K562 (cell line): ENCODE measurements around the gene SGSM2. TPM values are rescaled to one million over a fixed set of nuclear protein-coding genes. Genes with fewer than 3 reads are reported as not detected.

Source experiments
- CCNT2 ChIP-seq: IDR thresholded peaks from 2 replicates; pipeline ENCODE4 v1.6.1; 2011; ENCODE audit warnings: borderline replicate concordance, low read depth, mild to moderate bottlenecking, moderate library complexity, mixed read lengths, low read length; ENCODE audit not compliant: insufficient read length; ENCODE audit errors: extremely low read depth
- FOS ChIP-seq: IDR thresholded peaks from 3 replicates; pipeline ENCODE4 v1.6.1; 2011; ENCODE audit not compliant: insufficient read length; ENCODE audit errors: extremely low read depth
- HDGF ChIP-seq: fragments of 450-650 bp; IDR thresholded peaks from 2 replicates; pipeline ENCODE4 v1.6.1; 2016
- HMG20B ChIP-seq: fragments of 250-450 bp; sonication (Bioruptor Pico); IDR thresholded peaks from 2 replicates; pipeline ENCODE4 v1.5.0; 2021; ENCODE audit warnings: mild to moderate bottlenecking
- KDM5B ChIP-seq: fragments of 200-600 bp; sonication (generic); IDR thresholded peaks from 2 replicates; pipeline ENCODE4 v1.6.1; 2012; ENCODE audit warnings: low read depth, mild to moderate bottlenecking, moderate library complexity, low read length, control low read depth, inconsistent platforms; ENCODE audit not compliant: insufficient replicate concordance
- NRF1 ChIP-seq, 2 experiments: fragments of 450-650 bp; IDR thresholded peaks in 1 of 2; conservative IDR thresholded peaks in 1 of 2; 2 replicates each; pipeline ENCODE4 v1.6.1; 2014; ENCODE audit warnings: mild to moderate bottlenecking in 2 of 2
- PCBP2 ChIP-seq: fragments of 200-400 bp; formaldehyde crosslinking; IDR thresholded peaks from 2 replicates; pipeline ENCODE4 v1.6.1; 2018; ENCODE audit warnings: low read length, low read depth, mild to moderate bottlenecking, moderate library complexity; ENCODE audit not compliant: poor library complexity, severe bottlenecking
- POLR2A ChIP-seq: fragments of 450-650 bp; conservative IDR thresholded peaks from 2 replicates; pipeline ENCODE4 v1.6.1; 2016
- RBFOX2 ChIP-seq: fragments of 200-400 bp; formaldehyde crosslinking; IDR thresholded peaks from 2 replicates; pipeline ENCODE4 v1.6.1; 2017; ENCODE audit warnings: low read depth, mild to moderate bottlenecking, low read length, moderate library complexity
- SAFB ChIP-seq: fragments of 200-400 bp; formaldehyde crosslinking; IDR thresholded peaks from 2 replicates; pipeline ENCODE4 v1.6.1; 2017; ENCODE audit warnings: low read depth, low read length, borderline replicate concordance
- SMARCC2 ChIP-seq: fragments of 450-650 bp; IDR thresholded peaks from 2 replicates; pipeline ENCODE4 v1.6.1; 2017; ENCODE audit warnings: antibody characterized with exemption, moderate library complexity, mild to moderate bottlenecking, low read depth
- USF2 ChIP-seq: sonication (generic); formaldehyde crosslinking; IDR thresholded peaks from 2 replicates; pipeline ENCODE4 v1.5.0; 2020; ENCODE audit warnings: missing genetic modification reagents
- VEZF1 ChIP-seq: fragments of 200-800 bp; sonication (Bioruptor generic); IDR thresholded peaks from 2 replicates; pipeline ENCODE4 v1.6.1; 2017; ENCODE audit warnings: missing genetic modification characterization, missing compliant biosample characterization
- ZNF12 ChIP-seq: sonication (generic); formaldehyde crosslinking; IDR thresholded peaks from 2 replicates; pipeline ENCODE4 v1.4.0; 2020; ENCODE audit warnings: mild to moderate bottlenecking, missing genetic modification reagents
- ZSCAN32 ChIP-seq: fragments of 450-650 bp; formaldehyde crosslinking; IDR thresholded peaks from 2 replicates; pipeline ENCODE4 v1.4.0; 2020; ENCODE audit warnings: mild to moderate bottlenecking, moderate library complexity
- polyA plus RNA-seq, 8 experiments: library from polyadenylated mRNA; depleted of rRNA in 4 of 8; stranded (reverse) in 5 of 8; unstranded in 3 of 8; fragments of >200 nt; fragmentation: Nextera tagmentation in 2 of 8; fragmentation: Illumina TruSeq in 1 of 8; extraction: Ambion mirVana in 2 of 8; extraction: Trizol in 1 of 8; gene quantifications; 2 replicates each; pipeline versions ENCODE4 v1.2.1 to v1.2.3, GENCODE V29; 2011 to 2014; ENCODE audit warnings: inconsistent platforms in 1 of 8, missing spikeins in 1 of 8
- total RNA-seq, 7 experiments: library from RNA; depleted of rRNA in 6 of 7; stranded (reverse); fragments of >200 nt in 6 of 7; fragmentation: Illumina TruSeq in 2 of 7; extraction: Trizol in 2 of 7; gene quantifications; 2 replicates each; pipeline versions ENCODE4 v1.2.1 to v1.2.3, GENCODE V29; 2011 to 2021; ENCODE audit warnings: low replicate concordance in 1 of 7
- TF ChIP-seq, protein P1 (sequence below): sonication (generic); formaldehyde crosslinking; IDR thresholded peaks from 2 replicates; pipeline ENCODE4 v1.8.0; 2022; ENCODE audit warnings: missing genetic modification reagents, mild to moderate bottlenecking, moderate library complexity, borderline replicate concordance
- TF ChIP-seq, protein P2 (sequence below): fragments of 450-650 bp; IDR thresholded peaks from 2 replicates; pipeline ENCODE4 v1.6.1; 2016

The SGSM2 gene
- total and polyA plus RNA-seq, 9 of the 15 experiments (the other 6 are each of a cell fraction or from before 2014, with no cell fraction given), result 0.20 to 26.3 (median 14.8) TPM

DNA sequence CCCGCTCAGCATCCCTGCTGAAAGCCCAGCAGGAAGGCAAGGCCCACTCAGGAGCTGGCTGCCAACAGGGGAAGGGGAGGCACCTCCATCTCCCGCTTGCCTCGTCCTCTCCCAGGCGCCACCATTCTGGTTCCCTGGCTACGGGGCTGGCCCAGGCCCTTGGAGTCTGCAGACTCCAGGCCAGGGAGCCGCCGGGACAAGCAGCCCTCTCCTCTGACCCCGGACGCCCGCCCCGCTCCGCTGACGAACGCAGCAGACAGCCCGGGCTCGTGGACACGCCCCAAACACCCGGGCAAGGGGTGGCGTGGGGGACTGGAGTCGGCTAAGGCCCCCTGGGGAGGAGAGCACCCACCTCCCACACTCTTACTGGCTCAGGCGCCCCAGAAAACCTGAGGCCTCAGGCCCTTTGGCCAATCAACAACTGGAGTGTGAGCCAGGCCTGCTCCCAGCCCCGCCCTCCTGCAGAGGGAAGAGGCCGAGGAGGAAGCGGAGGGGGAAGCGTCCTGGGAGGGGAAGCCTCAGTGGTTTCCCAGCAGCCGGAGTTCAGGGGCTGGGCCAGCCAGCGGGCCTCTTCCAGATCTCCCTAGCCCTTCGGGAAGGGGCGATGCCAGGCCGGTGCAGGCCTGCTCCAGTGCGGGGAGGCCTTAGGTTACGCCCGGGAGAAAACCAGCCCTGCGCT, 59.4 kb downstream of the SGSM2 start (continued):
- TF ChIP-seq, protein P1, sequence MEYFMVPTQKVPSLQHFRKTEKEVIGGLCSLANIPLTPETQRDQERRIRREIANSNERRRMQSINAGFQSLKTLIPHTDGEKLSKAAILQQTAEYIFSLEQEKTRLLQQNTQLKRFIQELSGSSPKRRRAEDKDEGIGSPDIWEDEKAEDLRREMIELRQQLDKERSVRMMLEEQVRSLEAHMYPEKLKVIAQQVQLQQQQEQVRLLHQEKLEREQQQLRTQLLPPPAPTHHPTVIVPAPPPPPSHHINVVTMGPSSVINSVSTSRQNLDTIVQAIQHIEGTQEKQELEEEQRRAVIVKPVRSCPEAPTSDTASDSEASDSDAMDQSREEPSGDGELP (CRISPR knock-in tag), result peak; percentile 60; the same call in 1 of the 2 replicates
- TF ChIP-seq KDM5B, result no peak
- TF ChIP-seq PCBP2, result no peak
- TF ChIP-seq FOS, result peak; percentile 30
- TF ChIP-seq CCNT2, result peak; percentile 26
- TF ChIP-seq, protein P2, sequence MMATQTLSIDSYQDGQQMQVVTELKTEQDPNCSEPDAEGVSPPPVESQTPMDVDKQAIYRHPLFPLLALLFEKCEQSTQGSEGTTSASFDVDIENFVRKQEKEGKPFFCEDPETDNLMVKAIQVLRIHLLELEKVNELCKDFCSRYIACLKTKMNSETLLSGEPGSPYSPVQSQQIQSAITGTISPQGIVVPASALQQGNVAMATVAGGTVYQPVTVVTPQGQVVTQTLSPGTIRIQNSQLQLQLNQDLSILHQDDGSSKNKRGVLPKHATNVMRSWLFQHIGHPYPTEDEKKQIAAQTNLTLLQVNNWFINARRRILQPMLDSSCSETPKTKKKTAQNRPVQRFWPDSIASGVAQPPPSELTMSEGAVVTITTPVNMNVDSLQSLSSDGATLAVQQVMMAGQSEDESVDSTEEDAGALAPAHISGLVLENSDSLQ, result peak; percentile 65
- TF ChIP-seq SAFB, result peak; percentile 59; the same call in 1 of the 2 replicates
- TF ChIP-seq USF2, result no peak
- TF ChIP-seq HMG20B, result no peak
- TF ChIP-seq NRF1 (conservative IDR thresholded peaks at IDR 0.05 in 1 of 2, IDR thresholded peaks at IDR 0.05 in 1 of 2), result peak; percentile 52 to 64
- TF ChIP-seq ZNF12 (CRISPR knock-in tag), result 0 out of 2 replicates have a peak, but pooled peaks have one; percentile 39
- no peak for TF ChIP-seq SMARCC2
- peak; percentile 68 for TF ChIP-seq RBFOX2
- peak; percentile 80 for TF ChIP-seq VEZF1 (CRISPR knock-in tag)
- TF ChIP-seq HDGF, result 0 out of 2 replicates have a peak, but pooled peaks have one; percentile 37
- TF ChIP-seq POLR2A, result peak; percentile 63
- TF ChIP-seq ZSCAN32, result no peak
